HG02884 (cell line): ENCODE data around the gene GAS2.

Source experiments
- ATAC-seq: cut with Tn5 transposase; IDR thresholded peaks from one replicate; pipeline ENCODE4 v1.9.1; 2021; ENCODE audit warnings: mild to moderate bottlenecking, moderate library complexity; ENCODE audit not compliant: unreplicated experiment

Gene GAS2

GRCh38 chr11:22785251-22785650, 118.8 kb downstream of the GAS2 start:
- no peak for ATAC-seq

GRCh38 chr11:22786475-22786874, 120.1 kb downstream of the GAS2 start:
- ATAC-seq, result peak; percentile 92

- no peak for ATAC-seq
Observed at GRCh38 chr11:22787055-22787454, 120.6 kb downstream of the GAS2 start.

GRCh38 chr11:22787551-22788162, 121.2 kb downstream of the GAS2 start:
- peak; percentile 32 for ATAC-seq

- ATAC-seq, result no peak
Observed at GRCh38 chr11:22792497-22792896, 126.1 kb downstream of the GAS2 start.

- no peak for ATAC-seq
Observed at GRCh38 chr11:22795914-22796313, 129.5 kb downstream of the GAS2 start.

GRCh38 chr11:22797047-22797446, 130.6 kb downstream of the GAS2 start:
- no peak for ATAC-seq

- ATAC-seq, result no peak
Observed at GRCh38 chr11:22798901-22799300, 132.5 kb downstream of the GAS2 start.

- ATAC-seq, result no peak
Observed at GRCh38 chr11:22800482-22800881, 134.1 kb downstream of the GAS2 start.

GRCh38 chr11:22802861-22803260, 136.4 kb downstream of the GAS2 start:
- ATAC-seq, result no peak

GRCh38 chr11:22807391-22807790, 141.0 kb downstream of the GAS2 start:
- no peak for ATAC-seq

GRCh38 chr11:22807855-22808570, 141.6 kb downstream of the GAS2 start:
- peak; percentile 98 for ATAC-seq

GRCh38 chr11:22808571-22809197, 142.3 kb downstream of the GAS2 start:
- peak; percentile 25 for ATAC-seq

GRCh38 chr11:22809893-22810292, 143.5 kb downstream of the GAS2 start:
- ATAC-seq, result no peak

- no peak for ATAC-seq
Observed at GRCh38 chr11:22822203-22822602, 155.8 kb downstream of the GAS2 start.

GRCh38 chr11:22828373-22828772, 162.0 kb downstream of the GAS2 start:
- ATAC-seq, result no peak

- peak; percentile 85 for ATAC-seq
Observed at GRCh38 chr11:22829231-22830081, 163.0 kb downstream of the GAS2 start, which contains the start of gene SVIP. Gene SVIP, minus strand, starts transcription at chr11:22829801. Its CDS starts 53 bp downstream, at chr11:22829748.

GRCh38 chr11:22830082-22830414, 163.6 kb downstream of the GAS2 start:
- no peak for ATAC-seq

GRCh38 chr11:22832315-22833015, 166.1 kb downstream of the GAS2 start:
- no peak for ATAC-seq

- ATAC-seq, result no peak
Observed at GRCh38 chr11:22846726-22847125, 180.3 kb downstream of the GAS2 start.

- ATAC-seq, result no peak
Observed at GRCh38 chr11:22851477-22851876, 185.1 kb downstream of the GAS2 start.
